ENCODE results near the gene KATNBL1. TPM values are rescaled to one million over a fixed set of nuclear protein-coding genes. Genes with fewer than 3 reads are reported as not detected.
A peak's percentile ranks its signal among the peaks of the same experiment; 100 is the strongest.

The KATNBL1 gene, protein sequence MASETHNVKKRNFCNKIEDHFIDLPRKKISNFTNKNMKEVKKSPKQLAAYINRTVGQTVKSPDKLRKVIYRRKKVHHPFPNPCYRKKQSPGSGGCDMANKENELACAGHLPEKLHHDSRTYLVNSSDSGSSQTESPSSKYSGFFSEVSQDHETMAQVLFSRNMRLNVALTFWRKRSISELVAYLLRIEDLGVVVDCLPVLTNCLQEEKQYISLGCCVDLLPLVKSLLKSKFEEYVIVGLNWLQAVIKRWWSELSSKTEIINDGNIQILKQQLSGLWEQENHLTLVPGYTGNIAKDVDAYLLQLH
- total RNA-seq (32.2 TPM), polyA plus RNA-seq (ENCODE audit: insufficient read depth, low read depth, low replicate concordance) (15.6 TPM)
- long read RNA-seq, donor 1, transcript KATNBL1-201 (10 exons, 2,723 nt): major isoform, 10 of 13 reads
- long read RNA-seq, donor 1, partial matches to known transcripts: 0 of 13 reads
- long read RNA-seq, donor 1, other reads (novel, unspliced or antisense): 0 of 13 reads
- long read RNA-seq, donor 2, transcript KATNBL1-201 (10 exons, 2,723 nt): major isoform, 9 of 18 reads
- long read RNA-seq, donor 2, partial matches to known transcripts: 0 of 18 reads
- long read RNA-seq, donor 2, other reads (novel, unspliced or antisense): 0 of 18 reads
- long read RNA-seq, donor 3, transcript KATNBL1-205 (2 exons, 739 nt): major isoform, 5 of 13 reads
- long read RNA-seq, donor 3, transcript KATNBL1-201 (10 exons, 2,723 nt): major isoform, 5 of 13 reads
- long read RNA-seq, donor 3, partial matches to known transcripts: 0 of 13 reads
- long read RNA-seq, donor 3, other reads (novel, unspliced or antisense): 0 of 13 reads
- long read RNA-seq, donor 4, partial matches to known transcripts: 0 of 6 reads
- long read RNA-seq, donor 4, other reads (novel, unspliced or antisense): 0 of 6 reads
- long read RNA-seq, donor 5: 0 reads
- long read RNA-seq, donor 6, transcript KATNBL1-201 (10 exons, 2,723 nt): major isoform, 11 of 13 reads
- long read RNA-seq, donor 6, partial matches to known transcripts: 0 of 13 reads
- long read RNA-seq, donor 6, other reads (novel, unspliced or antisense): 0 of 13 reads
- long read RNA-seq, donor 7, transcript KATNBL1-201 (10 exons, 2,723 nt): major isoform, 9 of 21 reads
- long read RNA-seq, donor 7, partial matches to known transcripts: 3 of 21 reads
- long read RNA-seq, donor 7, other reads (novel, unspliced or antisense): 5 of 21 reads
- long read RNA-seq, donor 8, partial matches to known transcripts: 0 of 8 reads
- long read RNA-seq, donor 8, other reads (novel, unspliced or antisense): 0 of 8 reads
- long read RNA-seq, donor 9, transcript KATNBL1-201 (10 exons, 2,723 nt): major isoform, 5 of 8 reads
- long read RNA-seq, donor 9, partial matches to known transcripts: 0 of 8 reads
- long read RNA-seq, donor 9, other reads (novel, unspliced or antisense): 0 of 8 reads
- long read RNA-seq, donor 10, transcript KATNBL1-201 (10 exons, 2,723 nt): major isoform, 5 of 14 reads
- long read RNA-seq, donor 10, partial matches to known transcripts: 0 of 14 reads
- long read RNA-seq, donor 10, other reads (novel, unspliced or antisense): 0 of 14 reads

DNA sequence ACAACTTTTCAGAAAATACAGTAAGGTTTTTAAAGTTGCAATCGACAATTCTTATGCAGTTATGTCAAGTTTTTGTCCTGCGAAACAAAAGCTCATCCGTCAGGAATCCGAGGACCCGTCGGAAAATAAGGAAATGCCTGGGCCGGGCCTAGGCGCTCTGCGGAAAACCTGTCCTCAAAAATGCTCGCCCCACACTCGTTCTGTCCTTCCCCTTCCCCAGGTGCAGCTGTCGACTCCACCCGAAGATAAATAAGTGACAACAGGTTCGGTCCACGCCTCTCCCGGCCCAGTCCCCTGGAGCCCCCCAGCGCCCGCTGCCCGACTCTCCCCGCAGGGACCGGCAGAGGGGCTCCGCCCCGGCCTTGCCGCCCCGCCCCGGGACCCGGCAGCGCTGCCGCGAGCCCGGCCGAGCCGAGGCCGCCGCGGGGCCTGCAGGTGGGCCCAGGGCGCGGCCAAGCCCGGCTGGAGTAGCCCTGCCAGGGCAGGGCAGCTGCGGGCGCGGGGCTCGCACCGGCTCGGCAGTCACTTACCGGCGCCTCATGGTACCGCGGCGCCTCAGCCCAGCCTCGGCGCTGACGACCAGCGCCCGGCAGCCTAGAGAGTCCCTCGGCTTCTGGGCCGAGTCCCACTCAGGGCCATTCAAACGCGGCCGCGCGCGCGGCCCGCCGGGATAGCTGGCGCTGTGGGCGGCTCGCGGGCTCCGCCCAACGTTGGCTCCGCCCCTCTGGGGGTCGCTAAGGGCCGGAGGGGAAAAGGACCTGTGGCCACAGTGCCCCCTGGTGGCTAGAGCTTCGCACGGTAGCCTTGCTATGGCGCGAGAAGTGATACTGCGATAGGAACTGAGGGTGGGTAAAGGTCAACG lies at the start of gene KATNBL1:
KATNBL1 (minus strand) TSS at position 676 of the 862 bp plus-strand sequence. CDS start 46,420 bp downstream, outside the sequence.
- peaks cover 0 to 7% (median 0%) of the 10 kb centered on the region in 3 donors for H3K4me1 ChIP-seq (ENCODE audit: control insufficient read depth in 2 of 3, insufficient read depth in 2 of 3, low read depth in 1 of 3, low read length in 3 of 3)
- FAIRE-seq (no peak), DNase-seq (peak; percentile 97 to 98 (median 98))
- H3K27ac ChIP-seq (ENCODE audit: low read depth in 2 of 2, low read length in 2 of 2): peak within 1 kb of the TSS; percentile 32 to 40
- H3K9ac ChIP-seq (ENCODE audit: low read length in 3 of 3): peak within 1 kb of the TSS; percentile 34 to 66 (median 63)
- TF ChIP-seq, protein P1, sequence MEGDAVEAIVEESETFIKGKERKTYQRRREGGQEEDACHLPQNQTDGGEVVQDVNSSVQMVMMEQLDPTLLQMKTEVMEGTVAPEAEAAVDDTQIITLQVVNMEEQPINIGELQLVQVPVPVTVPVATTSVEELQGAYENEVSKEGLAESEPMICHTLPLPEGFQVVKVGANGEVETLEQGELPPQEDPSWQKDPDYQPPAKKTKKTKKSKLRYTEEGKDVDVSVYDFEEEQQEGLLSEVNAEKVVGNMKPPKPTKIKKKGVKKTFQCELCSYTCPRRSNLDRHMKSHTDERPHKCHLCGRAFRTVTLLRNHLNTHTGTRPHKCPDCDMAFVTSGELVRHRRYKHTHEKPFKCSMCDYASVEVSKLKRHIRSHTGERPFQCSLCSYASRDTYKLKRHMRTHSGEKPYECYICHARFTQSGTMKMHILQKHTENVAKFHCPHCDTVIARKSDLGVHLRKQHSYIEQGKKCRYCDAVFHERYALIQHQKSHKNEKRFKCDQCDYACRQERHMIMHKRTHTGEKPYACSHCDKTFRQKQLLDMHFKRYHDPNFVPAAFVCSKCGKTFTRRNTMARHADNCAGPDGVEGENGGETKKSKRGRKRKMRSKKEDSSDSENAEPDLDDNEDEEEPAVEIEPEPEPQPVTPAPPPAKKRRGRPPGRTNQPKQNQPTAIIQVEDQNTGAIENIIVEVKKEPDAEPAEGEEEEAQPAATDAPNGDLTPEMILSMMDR (IDR thresholded peaks at IDR 0.05; ENCODE audit: borderline replicate concordance, extremely low read depth, insufficient read depth): peak; percentile 96
- intact Hi-C loops (cut with DNase I): loop anchor here (10.0 kb wide), 1 partner anchor 145 kb away; no protein-coding TSS in a partner anchor
- no peaks in the 10 kb centered on the region for H3K36me3 ChIP-seq (ENCODE audit: control insufficient read depth in 2 of 3, insufficient read depth in 3 of 3, low read length in 3 of 3)
- no peaks in the 10 kb centered on the region for H3K27me3 ChIP-seq (ENCODE audit: control insufficient read depth, insufficient read depth, low read length)
- peak within 1 kb of the TSS; percentile 56 to 82 (median 75) for H3K4me3 ChIP-seq (ENCODE audit: low read length in 3 of 3)
- no peaks in the 10 kb centered on the region for H3K9me3 ChIP-seq (ENCODE audit: control insufficient read depth in 2 of 3, insufficient read depth in 1 of 3, low read length in 3 of 3)

- FAIRE-seq: no peak
- intact Hi-C loops (cut with DNase I): no loop called here
These were observed 49.7 kb upstream of the KATNBL1 start for GRCh38 chr15:34259566-34259965.

More at GRCh38 chr15:34259566-34259965, 49.7 kb upstream of the KATNBL1 start:
- no peaks in the 10 kb centered on the region for H3K4me1 ChIP-seq (ENCODE audit: control insufficient read depth in 2 of 3, insufficient read depth in 2 of 3, low read depth in 1 of 3, low read length in 3 of 3)
- no peaks in the 10 kb centered on the region for H3K9me3 ChIP-seq (ENCODE audit: control insufficient read depth in 2 of 3, insufficient read depth in 1 of 3, low read length in 3 of 3)
- no peak overlapping the region for H3K27ac ChIP-seq (ENCODE audit: low read depth in 2 of 2, low read length in 2 of 2)
- no peak overlapping the region for H3K9ac ChIP-seq (ENCODE audit: low read length in 3 of 3)
- TF ChIP-seq, protein P1 (IDR thresholded peaks at IDR 0.05; ENCODE audit: borderline replicate concordance, extremely low read depth, insufficient read depth): no peak
- no peak overlapping the region for H3K4me3 ChIP-seq (ENCODE audit: low read length in 3 of 3)
- H3K27me3 ChIP-seq (ENCODE audit: control insufficient read depth, insufficient read depth, low read length): no peaks in the 10 kb centered on the region
- peaks cover 3 to 18% (median 13%) of the 10 kb centered on the region in 3 donors for H3K36me3 ChIP-seq (ENCODE audit: control insufficient read depth in 2 of 3, insufficient read depth in 3 of 3, low read length in 3 of 3)
- no peak for DNase-seq
